Activated gamma-delta T cell treated with Interleukin-2 at 50 U/mL for 16 hours (primary cell): ENCODE results near the gene PLEKHM3.

Experiments used
- DNase-seq: peaks from one replicate; pipeline ENCODE4 v3.0.0-alpha.2; 2020

Gene PLEKHM3

GRCh38 chr2:207876842-207877535, 148.3 kb downstream of the PLEKHM3 start:
- DNase-seq, result no peak

- no peak for DNase-seq
These were observed 149.7 kb downstream of the PLEKHM3 start for GRCh38 chr2:207875473-207876212.

- DNase-seq, result no peak
These were observed 151.5 kb downstream of the PLEKHM3 start for GRCh38 chr2:207873794-207874193.

GRCh38 chr2:207871911-207872310, 153.4 kb downstream of the PLEKHM3 start:
- no peak for DNase-seq

GRCh38 chr2:207871506-207871905, 153.8 kb downstream of the PLEKHM3 start:
- DNase-seq, result no peak

GRCh38 chr2:207870814-207871213, 154.5 kb downstream of the PLEKHM3 start:
- DNase-seq, result no peak

- no peak for DNase-seq
These were observed 155.2 kb downstream of the PLEKHM3 start for GRCh38 chr2:207869784-207870778.

- no peak for DNase-seq
These were observed 156.3 kb downstream of the PLEKHM3 start for GRCh38 chr2:207868855-207869596.

GRCh38 chr2:207867905-207868304, 157.4 kb downstream of the PLEKHM3 start:
- DNase-seq, result no peak

GRCh38 chr2:207867056-207867455, 158.3 kb downstream of the PLEKHM3 start:
- no peak for DNase-seq

GRCh38 chr2:207865210-207865609, 160.1 kb downstream of the PLEKHM3 start:
- no peak for DNase-seq

- no peak for DNase-seq
These were observed 162.0 kb downstream of the PLEKHM3 start for GRCh38 chr2:207863345-207863744.

- no peak for DNase-seq
These were observed 163.5 kb downstream of the PLEKHM3 start for GRCh38 chr2:207861789-207862188.

GRCh38 chr2:207860685-207861084, 164.6 kb downstream of the PLEKHM3 start:
- no peak for DNase-seq

GRCh38 chr2:207855591-207855990, 169.7 kb downstream of the PLEKHM3 start:
- no peak for DNase-seq

GRCh38 chr2:207854484-207855440, 170.6 kb downstream of the PLEKHM3 start:
- no peak for DNase-seq

GRCh38 chr2:207852791-207853190, 172.5 kb downstream of the PLEKHM3 start:
- DNase-seq, result no peak

GRCh38 chr2:207849443-207849842, 175.9 kb downstream of the PLEKHM3 start:
- no peak for DNase-seq

GRCh38 chr2:207848545-207848928, 176.8 kb downstream of the PLEKHM3 start:
- DNase-seq, result no peak

- no peak for DNase-seq
These were observed 177.4 kb downstream of the PLEKHM3 start for GRCh38 chr2:207847807-207848544.
